Sigmoid colon (tissue), 4 donors: ENCODE data around the gene ZNRD2.

Source experiments
- EP300 ChIP-seq, 4 donors: sonication (generic); formaldehyde crosslinking; IDR thresholded peaks; one replicate each; pipeline ENCODE4 v1.6.1; 2017; ENCODE audit warnings: antibody characterized with exemption in 4 of 4
- POLR2A ChIP-seq, 2 donors: fragments of 450-650 bp; IDR thresholded peaks; one replicate each; pipeline ENCODE4 v1.6.1; 2016; ENCODE audit warnings: antibody characterized with exemption in 2 of 2, mild to moderate bottlenecking in 2 of 2, moderate library complexity in 2 of 2
- POLR2AphosphoS5 ChIP-seq, 4 donors: sonication (generic); formaldehyde crosslinking; IDR thresholded peaks; one replicate each; pipeline ENCODE4 v1.6.1; 2017; ENCODE audit warnings: antibody characterized with exemption in 4 of 4
- TF ChIP-seq, protein P1 (sequence below), 4 experiments: fragments of 450-650 bp in 3 of 4; fragments of 200-600 bp in 1 of 4; IDR thresholded peaks; one replicate each; pipeline ENCODE4 v1.5.1; 2016 to 2019; ENCODE audit warnings: antibody characterized with exemption in 4 of 4, mild to moderate bottlenecking in 3 of 4, moderate library complexity in 2 of 4

DNA sequence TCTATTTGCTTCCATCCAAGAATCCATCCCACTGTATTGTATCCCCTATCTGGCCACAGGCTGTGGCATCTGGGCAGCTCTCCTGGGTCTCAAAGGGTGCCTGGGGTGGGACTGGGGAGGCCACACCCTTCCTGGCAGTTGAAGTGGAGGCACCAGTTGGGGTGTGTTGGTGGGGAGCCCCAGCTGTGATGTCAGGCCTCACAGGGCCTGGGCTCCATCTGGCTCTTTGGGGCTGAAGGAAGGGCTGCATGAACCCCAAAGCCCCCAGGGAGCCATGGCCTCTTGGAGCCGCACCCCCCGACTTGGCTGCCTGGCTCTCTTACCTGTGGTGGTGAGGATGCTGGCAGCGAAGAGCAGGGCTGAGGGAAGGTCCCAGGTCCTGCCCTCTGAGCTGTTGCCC lies 24.9 kb downstream of the ZNRD2 start:
- no peak for TF ChIP-seq POLR2A (IDR thresholded peaks at IDR 0.05)
- TF ChIP-seq, protein P1, sequence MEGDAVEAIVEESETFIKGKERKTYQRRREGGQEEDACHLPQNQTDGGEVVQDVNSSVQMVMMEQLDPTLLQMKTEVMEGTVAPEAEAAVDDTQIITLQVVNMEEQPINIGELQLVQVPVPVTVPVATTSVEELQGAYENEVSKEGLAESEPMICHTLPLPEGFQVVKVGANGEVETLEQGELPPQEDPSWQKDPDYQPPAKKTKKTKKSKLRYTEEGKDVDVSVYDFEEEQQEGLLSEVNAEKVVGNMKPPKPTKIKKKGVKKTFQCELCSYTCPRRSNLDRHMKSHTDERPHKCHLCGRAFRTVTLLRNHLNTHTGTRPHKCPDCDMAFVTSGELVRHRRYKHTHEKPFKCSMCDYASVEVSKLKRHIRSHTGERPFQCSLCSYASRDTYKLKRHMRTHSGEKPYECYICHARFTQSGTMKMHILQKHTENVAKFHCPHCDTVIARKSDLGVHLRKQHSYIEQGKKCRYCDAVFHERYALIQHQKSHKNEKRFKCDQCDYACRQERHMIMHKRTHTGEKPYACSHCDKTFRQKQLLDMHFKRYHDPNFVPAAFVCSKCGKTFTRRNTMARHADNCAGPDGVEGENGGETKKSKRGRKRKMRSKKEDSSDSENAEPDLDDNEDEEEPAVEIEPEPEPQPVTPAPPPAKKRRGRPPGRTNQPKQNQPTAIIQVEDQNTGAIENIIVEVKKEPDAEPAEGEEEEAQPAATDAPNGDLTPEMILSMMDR (IDR thresholded peaks at IDR 0.05): no peak
- TF ChIP-seq POLR2AphosphoS5 (IDR thresholded peaks at IDR 0.05): peak in 1 of 4 donors; percentile 20
- TF ChIP-seq EP300 (IDR thresholded peaks at IDR 0.05): no peak
